Ovary (tissue), 9 donors: ENCODE data around the gene CDCA7L. TPM values are rescaled to one million over a fixed set of nuclear protein-coding genes. Genes with fewer than 3 reads are reported as not detected.

Experiments
- DNase-seq, 5 donors: peaks; one replicate each; pipeline ENCODE4 v3.0.0-alpha.2; 2019 to 2020
- H3K27ac ChIP-seq, 2 donors: fragments of 200-600 bp; one replicate each; pipeline versions ENCODE4 v1.5.1 to v1.8.0; 2019 to 2022
- H3K27me3 ChIP-seq: fragments of 200-600 bp; one replicate; pipeline ENCODE4 v1.8.0; 2022
- H3K36me3 ChIP-seq: fragments of 200-600 bp; sonication (generic); one replicate; pipeline ENCODE4 v1.5.1; 2019
- H3K4me1 ChIP-seq: one replicate; pipeline ENCODE4 v1.8.1; 2013; ENCODE audit warnings: mild to moderate bottlenecking, moderate library complexity; ENCODE audit not compliant: insufficient read depth
- H3K4me3 ChIP-seq: fragments of 200-600 bp; sonication (generic); one replicate; pipeline ENCODE4 v1.5.1; 2017
- H3K9me3 ChIP-seq, 2 donors: fragments of 200-600 bp in 1 of 2; sonication (generic) in 1 of 2; one replicate each; pipeline versions ENCODE4 v1.5.1 to v1.8.1; 2013 to 2019; ENCODE audit warnings: mild to moderate bottlenecking in 1 of 2, moderate library complexity in 1 of 2
- EP300 ChIP-seq: sonication (generic); formaldehyde crosslinking; IDR thresholded peaks from one replicate; pipeline ENCODE4 v1.6.1; 2017; ENCODE audit warnings: antibody characterized with exemption
- POLR2A ChIP-seq: fragments of 450-650 bp; IDR thresholded peaks from one replicate; pipeline ENCODE4 v1.6.1; 2017; ENCODE audit warnings: antibody characterized with exemption, mild to moderate bottlenecking, moderate library complexity
- WGBS, 3 donors: extraction: QIAGEN DNeasy Blood & Tissue Kit in 1 of 3; methylation state at CpG; one replicate each; pipeline versions ENCODE4 v1.1.5 to v1.1.7; 2013 to 2017; 5-methylcytosine and 5-hydroxymethylcytosine counted together
- intact Hi-C, 4 donors: fragments of 100-400 bp; cut with DNase I; formaldehyde crosslinking; loops; one replicate each; pipeline versions ENCODE4 v1.11.0 to v1.15.1; 2022 to 2023
- polyA plus RNA-seq, 2 donors: library from polyadenylated mRNA; stranded (reverse); fragments of 200-250 nt in 1 of 2; fragments of 350-450 nt in 1 of 2; fragmentation: Illumina TruSeq in 1 of 2; extraction: RNeasy Lipid Tissue Mini Kit (QIAGEN cat#74804) in 1 of 2; gene quantifications; one replicate each; pipeline ENCODE4 v1.2.3, GENCODE V29; 2013 to 2014
- total RNA-seq, 7 donors: library from RNA; depleted of rRNA in 2 of 7; stranded (reverse); fragments of >200 nt in 2 of 7; fragmentation: NEBNext Ultra II Directional in 3 of 7; extraction: Animal tissue kit (Norgen Biotek cat#: 25700) in 3 of 7; gene quantifications; one replicate each; pipeline versions ENCODE4 v1.1.0 to v1.2.4, GENCODE V29; 2016 to 2023
- TF ChIP-seq, protein P1 (sequence below), 3 donors: fragments of 450-650 bp in 2 of 3; fragments of 200-600 bp in 1 of 3; IDR thresholded peaks; one replicate each; pipeline versions ENCODE4 v1.5.1 to v1.8.0; 2016 to 2022; ENCODE audit warnings: antibody characterized with exemption in 3 of 3, mild to moderate bottlenecking in 1 of 3
- donor health status: DM: no; HTN: no; CAD: no; lungs with moderate emphysema.
- donor health status: DM: no; HTN: no; CAD: no.
- donor health status: Bipolar disorder and iron deficiency.
- donor health status: DM: yes; HTN: yes; CAD: no.
- donor health status: DM: no; HTN: no; CAD: no.
- donor health status: DM: yes; HTN: yes; CAD: no.

Gene CDCA7L
- total and polyA plus RNA-seq, 9 donors = 16.8 to 35.1 (median 26.8) TPM

DNA sequence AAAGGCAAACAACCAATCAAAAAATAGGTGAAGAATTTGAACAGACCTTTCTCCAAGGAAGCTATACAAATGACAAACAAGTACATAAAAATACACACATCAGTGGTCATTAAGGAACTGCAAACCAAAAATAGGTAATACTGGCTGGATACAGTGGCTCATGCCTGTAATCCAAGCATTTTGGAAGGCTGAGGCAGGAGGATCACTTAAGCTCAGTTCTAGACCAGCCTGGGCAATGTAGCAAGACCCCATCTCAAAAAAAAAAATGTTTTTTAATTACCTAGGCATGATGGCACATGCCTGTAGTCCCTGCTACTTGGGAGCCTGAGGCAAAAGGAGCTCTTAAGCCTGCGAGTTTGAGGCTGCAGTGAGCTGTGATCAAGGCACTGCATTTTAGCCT is 19.3 kb downstream of the CDCA7L start:
- H3K4me3 ChIP-seq = no peak overlapping the region
- no peaks in the 10 kb centered on the region for H3K36me3 ChIP-seq
- H3K27me3 ChIP-seq = no peaks in the 10 kb centered on the region
- no peak for TF ChIP-seq EP300
- TF ChIP-seq POLR2A = no peak
- TF ChIP-seq, protein P1, sequence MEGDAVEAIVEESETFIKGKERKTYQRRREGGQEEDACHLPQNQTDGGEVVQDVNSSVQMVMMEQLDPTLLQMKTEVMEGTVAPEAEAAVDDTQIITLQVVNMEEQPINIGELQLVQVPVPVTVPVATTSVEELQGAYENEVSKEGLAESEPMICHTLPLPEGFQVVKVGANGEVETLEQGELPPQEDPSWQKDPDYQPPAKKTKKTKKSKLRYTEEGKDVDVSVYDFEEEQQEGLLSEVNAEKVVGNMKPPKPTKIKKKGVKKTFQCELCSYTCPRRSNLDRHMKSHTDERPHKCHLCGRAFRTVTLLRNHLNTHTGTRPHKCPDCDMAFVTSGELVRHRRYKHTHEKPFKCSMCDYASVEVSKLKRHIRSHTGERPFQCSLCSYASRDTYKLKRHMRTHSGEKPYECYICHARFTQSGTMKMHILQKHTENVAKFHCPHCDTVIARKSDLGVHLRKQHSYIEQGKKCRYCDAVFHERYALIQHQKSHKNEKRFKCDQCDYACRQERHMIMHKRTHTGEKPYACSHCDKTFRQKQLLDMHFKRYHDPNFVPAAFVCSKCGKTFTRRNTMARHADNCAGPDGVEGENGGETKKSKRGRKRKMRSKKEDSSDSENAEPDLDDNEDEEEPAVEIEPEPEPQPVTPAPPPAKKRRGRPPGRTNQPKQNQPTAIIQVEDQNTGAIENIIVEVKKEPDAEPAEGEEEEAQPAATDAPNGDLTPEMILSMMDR (IDR thresholded peaks at IDR 0.05) = no peak
- DNase-seq = no peak
- H3K9me3 ChIP-seq = no peaks in the 10 kb centered on the region
- intact Hi-C loops = no loop called here
- H3K4me1 ChIP-seq = no peaks in the 10 kb centered on the region
- 0 to 98% (median 96%) methylated on average over 1 of the region's 1 CpG for WGBS, 3 donors
- no peak overlapping the region for H3K27ac ChIP-seq

DNA sequence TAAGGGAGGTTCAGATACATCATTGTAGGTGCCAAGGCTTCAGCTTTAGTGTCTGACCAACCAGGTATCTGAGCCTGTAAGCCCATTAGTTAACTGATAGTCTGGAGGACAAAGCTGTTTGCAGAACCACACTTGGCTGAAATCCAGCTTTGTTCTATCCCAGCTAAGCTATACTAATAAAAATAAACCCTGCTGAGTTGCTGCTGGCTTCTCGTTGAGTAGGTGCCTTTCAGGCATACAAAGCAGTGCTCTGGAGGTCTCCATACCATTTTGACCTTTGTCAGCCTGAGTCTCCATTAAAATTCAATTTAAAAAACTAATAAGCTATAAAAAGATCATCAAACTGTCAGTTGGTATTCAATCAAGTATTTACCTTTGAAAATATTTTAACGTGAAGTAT is 22.0 kb downstream of the CDCA7L start:
- 55 to 57% (median 57%) methylated on average over 2 of the region's 2 CpGs for WGBS, 3 donors
- no peaks in the 10 kb centered on the region for H3K9me3 ChIP-seq
- no peaks in the 10 kb centered on the region for H3K4me1 ChIP-seq
- no peaks in the 10 kb centered on the region for H3K27me3 ChIP-seq
- no peak for DNase-seq
- intact Hi-C loops = no loop called here
- no peaks in the 10 kb centered on the region for H3K36me3 ChIP-seq
- TF ChIP-seq EP300 (no peak), POLR2A (no peak)
- TF ChIP-seq, protein P1 (IDR thresholded peaks at IDR 0.05) = no peak
- no peak overlapping the region for H3K27ac ChIP-seq
- no peak overlapping the region for H3K4me3 ChIP-seq

DNA sequence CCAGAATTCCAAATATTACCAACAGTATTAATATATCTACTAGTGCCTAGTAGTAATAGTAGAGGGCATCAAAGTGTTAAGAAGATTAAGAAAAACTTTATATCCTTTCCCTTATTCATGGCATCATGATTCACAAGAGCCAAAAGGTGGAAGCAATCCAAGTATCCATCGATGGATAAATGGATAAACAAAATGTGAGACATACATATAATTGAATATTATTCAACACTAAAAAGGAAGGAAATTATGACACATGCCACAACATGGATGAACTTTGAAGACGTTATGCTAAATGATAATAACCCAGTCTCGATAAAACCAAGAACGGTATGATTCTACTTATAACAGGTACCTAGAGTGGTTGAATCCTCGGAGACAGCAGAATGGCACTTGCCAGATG is 23.1 kb downstream of the CDCA7L start:
- no peak for DNase-seq
- Histone ChIP-seq H3K9me3 (no peaks in the 10 kb centered on the region), H3K27me3 (no peaks in the 10 kb centered on the region), H3K4me3 (no peak overlapping the region), H3K4me1 (no peaks in the 10 kb centered on the region), H3K36me3 (no peaks in the 10 kb centered on the region), H3K27ac (no peak overlapping the region)
- TF ChIP-seq, protein P1 (IDR thresholded peaks at IDR 0.05) = no peak
- TF ChIP-seq POLR2A (no peak), EP300 (no peak)
- 91 to 95% (median 92%) methylated on average over 5 of the region's 5 CpGs for WGBS, 3 donors
- intact Hi-C loops = no loop called here

DNA sequence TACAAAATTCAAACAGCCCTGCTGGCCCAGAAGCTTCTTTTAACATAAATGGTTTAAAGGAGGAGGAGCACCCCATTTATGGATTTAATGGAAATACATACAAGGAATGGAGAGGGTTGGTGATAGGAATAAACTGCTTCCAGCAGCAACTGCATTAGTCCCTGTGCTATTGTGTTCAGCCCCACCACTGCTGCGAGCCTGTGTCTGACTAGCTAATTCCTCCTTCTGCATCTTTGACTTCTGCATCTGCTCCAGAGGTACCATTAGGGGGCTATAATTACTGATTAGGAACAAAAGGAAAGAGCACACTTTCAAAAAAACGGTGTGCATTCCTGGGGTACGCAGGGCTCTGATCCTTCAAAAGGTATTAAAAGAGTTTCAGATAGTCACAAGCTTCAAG is 24.8 kb downstream of the CDCA7L start:
- no peak for DNase-seq
- 58 to 65% (median 60%) methylated on average over 3 of the region's 3 CpGs for WGBS, 3 donors
- Histone ChIP-seq H3K4me3 (no peak overlapping the region), H3K27me3 (no peaks in the 10 kb centered on the region), H3K4me1 (no peaks in the 10 kb centered on the region), H3K27ac (no peak overlapping the region), H3K36me3 (no peaks in the 10 kb centered on the region), H3K9me3 (no peaks in the 10 kb centered on the region)
- TF ChIP-seq, protein P1 (IDR thresholded peaks at IDR 0.05) = no peak
- TF ChIP-seq EP300 (no peak), POLR2A (no peak)
- intact Hi-C loops = no loop called here

DNA sequence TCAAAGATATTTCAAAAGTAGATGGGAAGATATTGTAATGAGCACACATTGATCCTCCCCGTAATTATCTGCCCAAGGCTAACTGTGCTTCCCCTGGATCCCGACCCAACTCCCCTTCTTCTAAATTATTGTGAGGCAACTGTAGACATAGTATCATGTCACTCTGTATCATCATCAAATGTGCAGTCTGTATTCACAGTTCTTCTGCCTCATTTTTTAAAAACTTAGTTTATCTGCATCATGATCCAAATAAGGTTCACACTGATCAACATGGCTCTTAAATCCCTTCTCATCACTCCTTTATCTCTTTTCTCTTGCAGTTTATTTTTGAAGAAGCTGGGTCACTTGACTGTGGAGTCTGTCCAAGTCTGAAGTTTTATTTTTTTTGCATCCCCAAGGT is 27.5 kb downstream of the CDCA7L start:
- intact Hi-C loops = no loop called here
- DNase-seq = no peak
- Histone ChIP-seq H3K4me3 (no peak overlapping the region), H3K27ac (no peak overlapping the region), H3K27me3 (no peaks in the 10 kb centered on the region), H3K9me3 (no peaks in the 10 kb centered on the region), H3K36me3 (no peaks in the 10 kb centered on the region), H3K4me1 (no peaks in the 10 kb centered on the region)
- TF ChIP-seq POLR2A (no peak), EP300 (no peak)
- TF ChIP-seq, protein P1 (IDR thresholded peaks at IDR 0.05) = no peak
- WGBS, 3 donors = 77 to 83% (median 83%) methylated on average over 2 of the region's 2 CpGs
